H1 (cell line): ENCODE measurements around the gene THYN1. TPM values are rescaled to one million over a fixed set of nuclear protein-coding genes. Genes with fewer than 3 reads are reported as not detected.
"Not testable (repeated sequence)": the region's sequence is repeated elsewhere in the genome, so short reads cannot be mapped to it uniquely, and the experiment has no call there.

Source experiments
- CTCF ChIA-PET: fragments of 300-600 bp; sonication (Branson Sonifier 250); formaldehyde crosslinking; loops from one replicate; lab custom pipeline; 2021; ENCODE audit not compliant: partially characterized antibody; lab: Charles Lee
- POLR2A ChIA-PET: fragments of 300-600 bp; sonication (Branson Sonifier 250); formaldehyde crosslinking; loops from one replicate; lab custom pipeline; 2021; ENCODE audit warnings: inconsistent platforms; ENCODE audit not compliant: partially characterized antibody; lab: Charles Lee
- DNase-seq, 2 experiments: peaks; one replicate each; pipeline versions ENCODE4 v3.0.0 to v3.0.0-alpha.2; 2010 to 2022; ENCODE audit warnings: low spot score in 2 of 2, low read depth in 1 of 2, mixed read lengths in 1 of 2
- FAIRE-seq: peaks from 2 replicates; lab custom pipeline; 2011; peaks lifted over from hg19 to GRCh38; lab: Jason Lieb, UNC
- H2AFZ ChIP-seq: 2 replicates; pipeline ENCODE4 v1.8.1; 2012; ENCODE audit warnings: low read length, inconsistent platforms
- H2AK5ac ChIP-seq: 2 replicates; pipeline ENCODE4 v1.6.1; 2013; ENCODE audit warnings: low read depth, low read length
- H2BK120ac ChIP-seq: replicated peaks from 2 replicates; pipeline ENCODE3; 2013; ENCODE audit warnings: low read depth, low read length, inconsistent platforms
- H2BK12ac ChIP-seq: 2 replicates; pipeline ENCODE4 v1.6.1; 2013; ENCODE audit warnings: low read depth, low read length
- H2BK15ac ChIP-seq: 2 replicates; pipeline ENCODE4 v1.6.1; 2013; ENCODE audit warnings: low read length
- H2BK20ac ChIP-seq: 2 replicates; pipeline ENCODE4 v1.6.1; 2013; ENCODE audit warnings: low read length
- H2BK5ac ChIP-seq: 2 replicates; pipeline ENCODE4 v1.6.1; 2013; ENCODE audit warnings: low read depth, low read length
- H3K14ac ChIP-seq: 2 replicates; pipeline ENCODE4 v1.6.1; 2013; ENCODE audit warnings: inconsistent platforms; ENCODE audit not compliant: insufficient read length
- H3K18ac ChIP-seq: 2 replicates; pipeline ENCODE4 v1.6.1; 2013; ENCODE audit warnings: low read length; ENCODE audit errors: extremely low read depth
- H3K23ac ChIP-seq: 2 replicates; pipeline ENCODE4 v1.6.1; 2013; ENCODE audit warnings: inconsistent platforms; ENCODE audit not compliant: insufficient read length
- H3K23me2 ChIP-seq: 2 replicates; pipeline ENCODE4 v1.6.1; 2013; ENCODE audit warnings: low read depth, low read length
- H3K27ac ChIP-seq: 2 replicates; pipeline ENCODE4 v1.6.1; 2011; ENCODE audit warnings: low read depth, low read length, inconsistent platforms
- H3K27me3 ChIP-seq, 4 experiments: replicated peaks in 1 of 4; 1 replicate in 1 of 4; 2 replicates in 3 of 4; pipeline versions ENCODE4 v1.6.1 to v1.8.1; 2011 to 2013; ENCODE audit warnings: low read length in 3 of 4, mild to moderate bottlenecking in 3 of 4, inconsistent platforms in 2 of 4, mixed read lengths in 2 of 4, moderate library complexity in 1 of 4; ENCODE audit not compliant: control insufficient read depth in 3 of 4, insufficient read depth in 3 of 4; ENCODE audit errors: extremely low read depth in 1 of 4
- H3K36me3 ChIP-seq, 4 experiments: 2 replicates each; pipeline versions ENCODE4 v1.6.1 to v1.8.1; 2011 to 2013; ENCODE audit warnings: mild to moderate bottlenecking in 4 of 4, low read length in 3 of 4, moderate library complexity in 2 of 4, control low read depth in 1 of 4, inconsistent platforms in 1 of 4; ENCODE audit not compliant: insufficient read depth in 4 of 4, control insufficient read depth in 2 of 4
- H3K4ac ChIP-seq: replicated peaks from 2 replicates; pipeline ENCODE3; 2013; ENCODE audit warnings: low read length, low read depth, mixed read lengths, inconsistent platforms; ENCODE audit not compliant: insufficient read length
- H3K4me1 ChIP-seq, 4 experiments: replicated peaks in 1 of 4; 1 replicate in 1 of 4; 2 replicates in 3 of 4; pipeline versions ENCODE4 v1.6.1 to v1.8.1; 2011 to 2013; ENCODE audit warnings: low read length in 3 of 4, inconsistent platforms in 2 of 4, mixed read lengths in 1 of 4; ENCODE audit not compliant: insufficient read depth in 4 of 4, control insufficient read depth in 3 of 4
- H3K4me2 ChIP-seq, 2 experiments: 2 replicates each; pipeline versions ENCODE4 v1.6.1 to v1.8.1; 2011 to 2013; ENCODE audit warnings: low read depth in 2 of 2, low read length in 2 of 2, control low read depth in 1 of 2, inconsistent platforms in 1 of 2, mild to moderate bottlenecking in 1 of 2; ENCODE audit not compliant: insufficient read depth in 1 of 2
- H3K4me3 ChIP-seq, 4 experiments: fragments of 200-600, 300-600 bp in 1 of 4; sonication (generic), shearing (Covaris generic), sonication (Bioruptor Twin) in 1 of 4; 2 replicates each; pipeline versions ENCODE4 v1.5.1 to v1.8.1; 2011 to 2016; ENCODE audit warnings: low read length in 4 of 4, low read depth in 3 of 4, control low read depth in 2 of 4, inconsistent platforms in 2 of 4, mild to moderate bottlenecking in 2 of 4, mixed read lengths in 1 of 4, moderate library complexity in 1 of 4; ENCODE audit not compliant: insufficient read depth in 2 of 4; ENCODE audit errors: extremely low read depth in 1 of 4
- H3K56ac ChIP-seq: replicated peaks from 2 replicates; pipeline ENCODE3; 2013; ENCODE audit warnings: low read depth, mild to moderate bottlenecking, mixed read lengths, low read length, inconsistent platforms; ENCODE audit not compliant: insufficient read length
- H3K79me1 ChIP-seq: 2 replicates; pipeline ENCODE4 v1.6.1; 2013; ENCODE audit warnings: low read depth, low read length, control low read depth
- H3K79me2 ChIP-seq, 2 experiments: 2 replicates each; pipeline versions ENCODE4 v1.6.1 to v1.8.1; 2012 to 2013; ENCODE audit warnings: low read length in 2 of 2, mild to moderate bottlenecking in 2 of 2, inconsistent platforms in 1 of 2; ENCODE audit not compliant: insufficient read depth in 2 of 2, control insufficient read depth in 1 of 2
- H3K9ac ChIP-seq, 4 experiments: replicated peaks in 1 of 4; 1 replicate in 1 of 4; 2 replicates in 3 of 4; pipeline versions ENCODE4 v1.6.1 to v1.8.1; 2011 to 2013; ENCODE audit warnings: low read depth in 3 of 4, low read length in 3 of 4, control low read depth in 2 of 4, mild to moderate bottlenecking in 2 of 4, moderate library complexity in 2 of 4, inconsistent platforms in 1 of 4; ENCODE audit errors: extremely low read depth in 1 of 4
- H3K9me3 ChIP-seq, 2 experiments: 2 replicates each; pipeline versions ENCODE4 v1.6.1 to v1.8.1; 2012 to 2013; ENCODE audit warnings: mild to moderate bottlenecking in 2 of 2, moderate library complexity in 2 of 2, control low read depth in 1 of 2, inconsistent platforms in 1 of 2, low read depth in 1 of 2, low read length in 1 of 2, mixed read lengths in 1 of 2; ENCODE audit not compliant: insufficient read depth in 2 of 2
- H4K20me1 ChIP-seq, 2 experiments: replicated peaks in 1 of 2; 2 replicates each; pipeline versions ENCODE3 to v1.8.1; 2011 to 2013; ENCODE audit warnings: inconsistent platforms in 2 of 2, low read length in 2 of 2, mild to moderate bottlenecking in 1 of 2; ENCODE audit not compliant: insufficient read depth in 2 of 2, control insufficient read depth in 1 of 2
- H4K5ac ChIP-seq: 2 replicates; pipeline ENCODE4 v1.6.1; 2013; ENCODE audit warnings: low read length, low read depth, mixed read lengths, inconsistent platforms; ENCODE audit not compliant: insufficient read length
- H4K8ac ChIP-seq: 2 replicates; pipeline ENCODE4 v1.8.0; 2013; ENCODE audit warnings: mild to moderate bottlenecking, moderate library complexity, low read length, inconsistent platforms; ENCODE audit not compliant: insufficient read depth; ENCODE audit errors: extremely low read depth
- H4K91ac ChIP-seq: replicated peaks from 2 replicates; pipeline ENCODE3; 2013; ENCODE audit warnings: low read length, mixed read lengths, inconsistent platforms; ENCODE audit not compliant: insufficient read length
- WGBS, 2 experiments: shearing (Covaris generic) in 1 of 2; methylation state at CpG; one replicate each; pipeline versions ENCODE4 v1.1.6 to v1.1.7; 2013 to 2015; ENCODE audit warnings: low lambda C conversion rate in 2 of 2, mixed read lengths in 2 of 2, inconsistent platforms in 1 of 2, low coverage in 1 of 2, missing lambda C conversion rate in 1 of 2; ENCODE audit not compliant: insufficient replicate concordance in 2 of 2, insufficient coverage in 1 of 2, insufficient read length in 1 of 2; ENCODE audit errors: extremely low coverage in 1 of 2, missing lambda C conversion rate in 1 of 2; 5-methylcytosine and 5-hydroxymethylcytosine counted together
- polyA plus RNA-seq, 7 experiments: library from polyadenylated mRNA; depleted of rRNA in 3 of 7; stranded (reverse) in 5 of 7; unstranded in 2 of 7; fragments of >200 nt in 5 of 7; fragments of 200-250 nt in 2 of 7; gene quantifications; 1 replicate in 5 of 7; 2 replicates in 1 of 7; 4 replicates in 1 of 7; pipeline versions ENCODE4 v1.2.1 to v1.2.3, GENCODE V29; 2011 to 2013; ENCODE audit warnings: missing spikeins in 2 of 7, mixed read lengths in 2 of 7
- total RNA-seq: library from RNA; stranded (reverse); fragmentation: NEBNext Ultra II Directional; extraction: Animal tissue kit (Norgen Biotek cat#: 25700); gene quantifications from 2 replicates; pipeline ENCODE4 v1.2.1, GENCODE V29; 2021

THYN1 gene
- total and polyA plus RNA-seq, 2 of the 8 experiments (the other 6 are each of a cell fraction or from before 2014, with no cell fraction given), result 77.3 to 95.1 TPM

- POLR2A ChIA-PET, result interaction anchor here (0.9 to 1.2 kb wide), 3 partner anchors 9 to 17 kb away, joined by 3 to 4 read pairs (median 3); no protein-coding TSS in a partner anchor
- not testable (repeated sequence) for H4K5ac ChIP-seq, H3K23me2 ChIP-seq, H3K56ac ChIP-seq, H3K27ac ChIP-seq, H3K9me3 ChIP-seq, H3K9ac ChIP-seq, H2BK12ac ChIP-seq, H3K4me1 ChIP-seq, H3K4me3 ChIP-seq, DNase-seq, H3K23ac ChIP-seq, H2BK20ac ChIP-seq, H3K18ac ChIP-seq, H4K8ac ChIP-seq, H3K79me2 ChIP-seq, H2BK15ac ChIP-seq, FAIRE-seq, H3K27me3 ChIP-seq, H3K4me2 ChIP-seq, H2AK5ac ChIP-seq, H3K4ac ChIP-seq, H2BK120ac ChIP-seq, H4K20me1 ChIP-seq, H2AFZ ChIP-seq, H3K79me1 ChIP-seq, H2BK5ac ChIP-seq, H4K91ac ChIP-seq, H3K14ac ChIP-seq
- WGBS, 2 experiments, result 89% methylated on average over 5 of the region's 17 CpGs; no CpG with 5 or more reads in 1 of the 2 experiments
- H3K36me3 ChIP-seq, result peaks cover 0 to 20% (median 11%) of the 10 kb centered on the region in 4 experiments; a peak in 6 of 8 replicates
- CTCF ChIA-PET, result interaction anchor here (0.6 to 1.2 kb wide), 2 partner anchors 20 to 67 kb away, joined by 3 to 5 read pairs; no protein-coding TSS in a partner anchor
Observed at GRCh38 chr11:134281635-134282034, 28.5 kb upstream of the THYN1 start.
